GM12864 (cell line): ENCODE data around the gene XPO4.
A peak's percentile ranks its signal among the peaks of the same experiment; 100 is the strongest.

Experiments used
- DNase-seq: peaks from one replicate; pipeline ENCODE4 v3.0.0-alpha.2; 2011; ENCODE audit warnings: low read depth
- H3K4me3 ChIP-seq: 2 replicates; pipeline ENCODE4 v1.5.1; 2011; ENCODE audit warnings: mild to moderate bottlenecking, low read depth, low read length, control low read depth
- TF ChIP-seq, protein P1 (sequence below): IDR thresholded peaks from 2 replicates; pipeline ENCODE4 v1.5.1; 2011; ENCODE audit warnings: low read depth, mild to moderate bottlenecking, moderate library complexity, low read length, control low read depth, inconsistent platforms; ENCODE audit errors: missing control alignments

The XPO4 gene

DNA sequence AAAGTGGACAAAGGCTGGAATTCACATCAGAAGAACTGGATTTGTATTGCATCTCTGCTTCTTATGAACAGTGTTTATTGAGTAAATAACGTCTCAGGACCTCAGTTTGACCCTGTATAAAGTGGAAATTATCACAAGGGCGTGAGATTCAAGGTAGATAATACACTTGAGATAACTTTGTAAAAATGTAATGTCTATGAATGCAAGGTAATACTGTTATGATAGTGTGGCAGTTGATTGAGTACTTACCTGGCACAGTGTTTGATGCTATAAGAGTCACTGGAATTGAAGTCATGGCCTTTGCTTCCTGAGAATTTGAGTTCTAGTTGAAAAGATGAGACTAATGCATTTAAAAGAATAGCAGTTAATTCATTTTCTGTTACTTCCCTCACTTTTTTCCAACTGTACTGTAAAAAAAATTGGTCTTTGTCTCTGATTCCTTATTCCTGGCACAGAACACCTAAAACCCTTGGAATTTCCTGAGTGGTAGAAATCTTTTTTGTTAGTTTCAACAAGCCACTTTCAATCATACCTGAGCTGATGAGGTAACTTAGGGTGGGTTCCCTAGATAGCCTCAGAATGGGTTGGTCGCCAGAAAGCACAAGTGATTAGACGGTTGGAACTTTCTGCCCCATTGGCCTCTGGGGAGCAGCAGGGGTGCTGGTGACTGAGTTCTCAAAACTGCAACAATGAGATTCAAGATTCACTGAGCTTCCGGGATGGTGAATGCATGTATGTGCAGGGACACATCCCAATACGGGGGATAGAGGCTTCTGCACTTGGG is 6.4 kb upstream of the XPO4 start:
- H3K4me3 ChIP-seq = no peak overlapping the region
- TF ChIP-seq, protein P1, sequence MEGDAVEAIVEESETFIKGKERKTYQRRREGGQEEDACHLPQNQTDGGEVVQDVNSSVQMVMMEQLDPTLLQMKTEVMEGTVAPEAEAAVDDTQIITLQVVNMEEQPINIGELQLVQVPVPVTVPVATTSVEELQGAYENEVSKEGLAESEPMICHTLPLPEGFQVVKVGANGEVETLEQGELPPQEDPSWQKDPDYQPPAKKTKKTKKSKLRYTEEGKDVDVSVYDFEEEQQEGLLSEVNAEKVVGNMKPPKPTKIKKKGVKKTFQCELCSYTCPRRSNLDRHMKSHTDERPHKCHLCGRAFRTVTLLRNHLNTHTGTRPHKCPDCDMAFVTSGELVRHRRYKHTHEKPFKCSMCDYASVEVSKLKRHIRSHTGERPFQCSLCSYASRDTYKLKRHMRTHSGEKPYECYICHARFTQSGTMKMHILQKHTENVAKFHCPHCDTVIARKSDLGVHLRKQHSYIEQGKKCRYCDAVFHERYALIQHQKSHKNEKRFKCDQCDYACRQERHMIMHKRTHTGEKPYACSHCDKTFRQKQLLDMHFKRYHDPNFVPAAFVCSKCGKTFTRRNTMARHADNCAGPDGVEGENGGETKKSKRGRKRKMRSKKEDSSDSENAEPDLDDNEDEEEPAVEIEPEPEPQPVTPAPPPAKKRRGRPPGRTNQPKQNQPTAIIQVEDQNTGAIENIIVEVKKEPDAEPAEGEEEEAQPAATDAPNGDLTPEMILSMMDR = no peak
- DNase-seq = no peak

DNA sequence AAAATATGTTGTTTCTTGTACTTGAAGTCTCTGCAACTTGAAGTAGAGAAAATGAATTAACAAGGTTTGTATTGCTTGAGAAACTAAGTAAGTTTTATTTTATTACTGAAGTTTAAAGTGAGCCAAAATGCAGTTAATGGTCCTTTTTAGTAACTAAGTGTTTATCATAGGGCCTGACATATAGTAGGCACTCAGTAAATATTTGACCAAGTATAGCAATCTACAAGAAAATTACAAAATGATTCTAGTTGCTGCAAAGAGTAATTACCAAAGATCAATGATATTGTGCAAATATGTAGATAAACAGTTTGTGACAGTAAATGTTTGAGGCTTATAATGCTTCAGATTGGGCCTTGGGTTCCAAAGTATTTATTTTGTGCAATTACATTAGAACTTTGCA is 2.4 kb upstream of the XPO4 start:
- DNase-seq = no peak
- TF ChIP-seq, protein P1 = no peak
- no peak overlapping the region for H3K4me3 ChIP-seq

DNA sequence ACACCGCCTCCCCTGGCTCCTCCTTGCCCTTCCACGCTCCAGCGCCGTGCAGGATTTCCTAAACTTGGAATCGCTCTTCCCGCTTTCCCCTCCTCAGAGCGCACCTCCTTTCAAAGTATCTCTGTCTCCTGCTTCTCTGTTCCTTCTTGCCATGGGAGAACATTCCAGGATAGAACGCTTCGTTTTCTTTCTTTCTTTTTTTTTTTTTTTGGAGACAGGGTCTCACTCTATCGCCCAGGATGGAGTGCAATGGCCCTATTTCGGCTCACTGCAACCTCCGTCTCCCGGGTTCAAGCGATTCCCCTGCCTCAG is 574 bp upstream of the XPO4 start:
- H3K4me3 ChIP-seq = peak overlapping the region; percentile 90
- TF ChIP-seq, protein P1 = no peak
- DNase-seq = no peak

DNA sequence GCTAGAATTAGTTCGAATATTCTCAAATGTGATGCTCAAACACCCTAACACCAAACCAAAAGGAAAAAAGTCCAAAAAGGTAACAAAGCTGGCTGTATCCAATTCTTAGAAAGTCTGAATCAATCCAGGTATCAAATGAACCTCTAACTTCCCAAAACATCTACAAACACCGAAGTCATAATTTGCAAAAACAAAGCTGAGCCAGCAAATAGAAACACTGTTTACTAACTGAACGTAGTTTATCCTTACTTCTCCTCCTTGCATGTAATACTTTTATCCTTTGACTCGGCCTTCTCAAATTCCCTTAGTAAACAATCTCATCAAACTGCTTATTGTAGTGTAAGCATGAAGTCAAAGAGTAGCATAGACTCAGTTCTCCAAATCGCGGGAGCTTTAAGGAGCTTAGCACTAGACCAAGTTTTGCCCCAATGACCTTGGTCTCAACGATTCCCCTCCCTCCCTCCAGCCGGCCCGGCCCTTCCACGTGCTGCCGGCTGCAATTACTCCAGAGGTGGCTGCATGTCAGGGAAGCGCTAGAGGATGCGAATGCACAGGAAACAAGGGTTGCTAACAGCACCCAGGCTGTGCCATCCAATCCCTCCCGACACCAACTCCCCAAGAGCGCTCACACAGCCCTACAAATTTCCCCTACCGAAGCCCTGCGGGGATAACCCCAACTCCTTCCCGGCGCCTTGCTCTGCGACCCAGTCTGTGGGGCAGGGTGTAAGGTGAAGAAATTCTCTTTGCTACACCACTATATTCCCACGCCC is 693 bp downstream of the XPO4 start:
- peak overlapping the region; percentile 90 for H3K4me3 ChIP-seq
- TF ChIP-seq, protein P1 = no peak
- peak; percentile 13 for DNase-seq

DNA sequence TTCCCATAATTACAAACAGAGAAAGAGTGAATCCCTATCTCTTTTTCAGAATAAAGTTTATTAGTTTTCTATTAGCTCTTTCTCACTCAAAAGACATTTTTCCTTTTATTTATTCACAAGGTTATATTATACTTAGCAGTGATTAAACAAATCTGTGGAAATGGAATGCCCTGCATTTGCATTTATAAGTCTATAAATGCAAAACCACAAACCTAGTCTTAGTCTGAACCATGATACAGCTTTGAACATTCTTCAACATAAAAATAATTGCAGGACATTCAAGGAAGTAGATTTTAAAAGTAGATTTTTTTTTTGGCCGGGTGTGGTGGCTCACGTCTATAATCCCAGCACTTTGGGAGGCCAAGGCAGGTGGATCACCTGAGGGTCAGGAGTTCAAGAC is 8.3 kb downstream of the XPO4 start:
- no peak for DNase-seq
- TF ChIP-seq, protein P1 = no peak
- H3K4me3 ChIP-seq = no peak overlapping the region

DNA sequence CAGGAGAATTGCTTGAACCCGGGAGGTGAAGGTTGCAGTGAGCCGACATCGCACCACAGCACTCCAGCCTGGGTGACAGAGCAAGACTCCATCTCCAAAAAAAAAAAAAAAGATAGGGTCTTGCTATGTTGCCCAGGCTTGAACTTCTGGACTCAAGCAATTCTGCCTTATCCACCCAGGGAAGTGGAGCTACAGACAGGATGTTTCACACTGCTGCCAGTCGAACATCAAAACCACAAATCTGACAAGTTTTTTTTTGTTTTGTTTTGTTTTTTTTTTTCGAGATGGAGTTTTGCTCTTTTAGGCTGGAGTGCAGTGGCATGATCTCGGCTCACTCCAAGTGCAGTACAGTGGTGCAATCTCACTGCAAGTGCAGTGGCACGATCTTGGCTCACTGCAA is 10.8 kb downstream of the XPO4 start:
- no peak for DNase-seq
- no peak overlapping the region for H3K4me3 ChIP-seq
- TF ChIP-seq, protein P1 = no peak
